G401 (cell line): Measurements from ENCODE around the gene NRP1. TPM values are rescaled to one million over a fixed set of nuclear protein-coding genes. Genes with fewer than 3 reads are reported as not detected.

ENCODE experiments used
- DNase-seq: peaks from one replicate; pipeline ENCODE4 v3.0.0-alpha.2; 2015; ENCODE audit warnings: low spot score
- in situ Hi-C: cut with HindIII; loops from 2 replicates; pipeline ENCODE4 v1.10.0; 2016; ENCODE audit warnings: low sequenced_read_pairs, mixed read lengths
- total RNA-seq: library from RNA; depleted of rRNA; stranded (reverse); fragments of >200 nt; shearing (Covaris generic); gene quantifications from 2 replicates; pipeline ENCODE4 v1.2.3, GENCODE V29; 2014

The NRP1 gene
- total RNA-seq, 1 experiment from 2014 or later, result 17.1 TPM

- in situ Hi-C loops, result no loop called here
- DNase-seq, result no peak
These were observed 85.8 kb downstream of the NRP1 start for GRCh38 chr10:33248638-33249037.

GRCh38 chr10:33247221-33247922 lies 87.1 kb downstream of the NRP1 start:
- no peak for DNase-seq
- in situ Hi-C loops, result no loop called here

DNA sequence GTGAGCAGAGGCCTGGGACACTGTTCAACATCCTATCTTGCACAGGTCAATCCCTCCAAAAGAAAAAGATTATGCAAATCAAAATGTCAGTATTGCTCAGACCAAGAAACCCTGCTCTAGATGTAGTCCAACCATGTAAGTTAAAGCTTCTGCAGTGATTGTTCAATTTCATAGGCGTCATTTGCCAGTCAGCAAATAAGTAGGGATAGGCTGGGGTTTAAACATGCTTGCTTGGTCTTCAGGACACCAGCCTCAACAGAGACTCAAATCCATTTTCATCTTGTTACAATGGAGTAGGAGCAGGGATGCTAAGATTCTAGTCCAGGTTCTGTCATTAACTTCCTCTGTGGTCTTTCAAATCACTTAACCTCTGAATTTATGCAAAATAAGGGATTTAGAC lies 89.1 kb downstream of the NRP1 start:
- in situ Hi-C loops, result no loop called here
- no peak for DNase-seq

DNA sequence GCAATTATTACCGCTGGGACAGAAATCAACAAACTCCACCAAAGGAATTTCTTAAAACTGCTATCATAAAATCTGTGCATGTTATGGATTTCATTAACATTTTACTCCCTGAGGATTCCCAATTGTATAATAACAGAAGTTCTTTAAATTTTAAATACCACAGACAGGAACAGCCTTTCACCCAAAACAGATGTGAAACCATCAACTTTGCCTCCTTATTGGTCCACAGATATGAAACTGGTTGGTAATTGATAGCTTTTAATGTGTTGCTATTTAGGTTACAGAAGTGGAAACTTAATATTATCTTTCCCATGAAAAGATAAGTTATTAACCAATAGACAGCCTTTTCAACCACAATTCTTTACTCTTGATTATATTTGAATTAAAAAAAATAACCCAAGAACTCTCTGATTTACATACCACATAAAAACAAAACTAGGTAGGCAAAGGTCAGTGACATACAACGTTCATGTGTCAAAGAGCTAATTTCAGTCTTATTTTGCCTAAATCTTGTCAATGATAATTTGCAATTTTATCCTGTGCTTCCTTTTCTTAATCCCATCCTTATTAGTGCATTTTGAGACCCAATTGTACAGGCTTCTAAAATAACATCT lies 90.0 kb downstream of the NRP1 start:
- DNase-seq, result no peak
- in situ Hi-C loops, result no loop called here

GRCh38 chr10:33243703-33244102 lies 90.8 kb downstream of the NRP1 start:
- DNase-seq, result no peak
- in situ Hi-C loops, result no loop called here

GRCh38 chr10:33242931-33243330 lies 91.5 kb downstream of the NRP1 start:
- no peak for DNase-seq
- in situ Hi-C loops, result no loop called here

DNA sequence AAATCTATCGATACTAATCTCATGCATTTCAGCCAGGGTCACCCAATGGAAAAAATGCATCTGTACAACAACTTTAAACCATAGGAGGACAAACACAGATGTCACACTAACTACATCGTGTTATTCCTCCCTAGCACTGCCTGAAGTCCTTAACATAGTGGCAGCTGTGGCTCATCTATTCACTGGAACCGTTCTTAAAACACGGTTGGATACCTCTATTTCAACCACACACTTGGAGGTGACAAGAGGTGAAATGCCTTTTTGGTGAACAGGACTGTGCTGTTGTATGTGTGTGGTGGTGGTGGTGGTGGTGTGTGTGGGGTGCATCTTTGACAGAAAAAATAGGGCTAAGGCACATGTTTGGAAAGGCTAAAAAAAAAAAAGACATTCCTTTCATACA lies 93.1 kb downstream of the NRP1 start:
- in situ Hi-C loops, result no loop called here
- no peak for DNase-seq

DNA sequence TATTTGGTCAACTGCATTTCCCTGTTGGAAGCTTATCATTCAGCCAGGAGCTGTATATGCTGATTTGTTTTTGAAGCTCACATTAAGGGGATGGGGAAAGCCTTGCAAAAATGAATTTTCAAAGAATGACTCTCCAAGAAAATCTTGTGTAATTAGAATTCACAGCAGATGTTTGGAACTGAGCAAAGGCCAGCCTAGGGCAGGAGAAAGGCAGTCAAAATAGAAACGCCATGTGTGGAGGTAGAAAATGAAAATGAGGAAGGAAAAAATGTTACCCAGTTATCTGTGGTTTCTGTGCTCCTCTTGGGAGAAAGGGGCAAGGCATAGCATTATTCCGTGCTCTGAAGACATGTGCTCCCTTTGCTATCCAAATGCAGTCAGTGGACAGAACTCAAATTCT lies 93.5 kb downstream of the NRP1 start:
- DNase-seq, result no peak
- in situ Hi-C loops, result no loop called here

GRCh38 chr10:33240258-33240657 lies 94.2 kb downstream of the NRP1 start:
- in situ Hi-C loops, result no loop called here
- no peak for DNase-seq

GRCh38 chr10:33239257-33239656 lies 95.2 kb downstream of the NRP1 start:
- no peak for DNase-seq
- in situ Hi-C loops, result no loop called here

DNA sequence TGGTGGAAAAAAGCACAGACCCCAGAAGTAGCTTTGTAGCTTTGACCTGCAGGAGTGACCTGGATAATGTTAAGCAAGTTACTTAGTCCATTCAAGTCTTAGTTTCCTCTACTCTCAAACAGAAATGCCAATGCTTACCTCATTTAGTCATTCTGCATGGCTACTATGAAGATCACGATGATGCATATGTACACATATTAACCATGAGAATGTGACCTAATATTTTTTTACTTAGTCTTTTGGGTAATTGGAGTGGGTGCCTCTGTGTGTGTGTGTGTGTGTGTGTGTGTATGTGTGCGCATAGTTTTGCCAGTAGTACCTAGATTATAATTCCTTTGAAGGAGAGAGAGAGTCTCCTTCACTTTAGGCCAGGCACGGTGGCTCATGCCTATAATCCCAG lies 95.8 kb downstream of the NRP1 start:
- no peak for DNase-seq
- in situ Hi-C loops, result no loop called here

DNA sequence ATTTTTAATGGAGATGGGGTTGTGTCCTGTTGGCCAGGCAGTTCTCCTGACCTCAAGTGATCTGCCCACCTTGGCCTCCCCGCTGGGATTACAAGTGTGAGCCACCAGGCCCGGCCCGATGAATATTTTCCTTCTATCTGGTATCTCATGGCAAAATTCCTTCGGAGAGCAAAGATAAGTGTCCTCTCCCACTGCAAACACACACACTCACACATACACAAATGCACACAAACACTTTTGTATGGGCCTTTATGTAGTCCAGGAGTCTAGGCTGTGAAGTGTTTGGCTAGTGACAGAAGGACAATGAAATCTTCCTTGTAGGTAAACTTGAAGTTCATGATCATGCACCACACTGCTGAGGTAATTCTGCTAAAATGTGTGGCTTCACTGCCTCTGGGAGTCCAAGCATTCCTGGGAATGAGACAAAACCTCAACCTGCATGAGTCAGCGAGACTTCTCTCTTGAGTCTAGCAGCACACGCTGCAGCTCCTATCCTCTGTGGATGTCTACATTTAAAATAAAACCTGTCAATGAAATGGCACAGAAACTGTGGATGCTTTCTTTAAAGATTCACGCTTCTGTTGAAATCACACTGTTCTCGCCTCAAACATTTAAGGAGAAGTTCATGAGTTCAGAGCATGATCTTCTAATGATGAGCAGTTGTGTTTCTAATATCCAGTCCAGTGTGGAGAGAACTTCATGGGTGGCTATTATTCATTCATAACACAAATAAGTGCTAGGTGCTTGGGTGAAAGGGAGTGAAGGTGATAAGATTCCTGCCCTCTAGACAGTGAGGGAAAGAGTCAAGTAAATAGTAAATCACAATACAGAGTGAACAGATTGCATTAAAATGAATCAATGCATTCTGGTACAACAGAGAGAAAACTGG lies 96.5 kb downstream of the NRP1 start:
- DNase-seq, result no peak
- in situ Hi-C loops, result no loop called here

DNA sequence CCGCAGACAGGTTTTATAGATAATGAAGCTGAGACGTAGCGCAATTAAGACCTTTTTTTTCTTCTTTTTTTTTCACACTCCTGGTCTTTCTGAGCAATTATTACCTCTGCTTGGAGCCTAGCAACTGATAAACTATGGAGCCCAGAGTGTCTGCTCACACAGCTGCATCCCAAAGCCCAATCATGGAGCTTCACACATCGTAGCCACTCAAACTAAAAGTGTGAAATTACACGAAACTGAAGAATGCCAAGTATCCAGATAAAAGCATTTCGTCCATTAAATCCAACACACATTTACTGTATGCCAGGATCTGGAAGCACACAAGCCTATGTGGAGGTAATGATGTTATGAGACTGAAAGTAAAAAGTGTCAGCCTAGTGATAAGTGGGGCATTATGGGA lies 97.6 kb downstream of the NRP1 start:
- in situ Hi-C loops, result no loop called here

DNA sequence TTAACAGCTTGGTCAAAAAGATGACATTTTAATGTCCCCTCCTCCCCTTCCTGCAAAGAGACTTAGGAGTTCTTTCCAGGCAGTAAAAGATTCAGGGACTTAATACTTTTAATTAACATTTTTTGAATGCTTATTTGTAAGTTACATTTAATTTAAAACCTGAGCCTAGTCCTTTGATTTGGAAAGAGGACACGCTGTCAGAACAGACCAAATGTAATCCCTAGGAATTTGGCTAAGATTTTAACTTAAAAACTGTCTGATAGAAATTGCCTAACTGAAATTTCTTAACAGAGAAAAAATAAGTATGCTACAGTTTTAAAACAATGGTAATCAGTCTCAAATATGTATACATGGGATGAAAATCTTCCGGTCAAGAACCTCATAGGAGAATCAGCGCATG lies 98.5 kb downstream of the NRP1 start:
- in situ Hi-C loops, result no loop called here

More for the DNA sequence above, 97.6 kb downstream of the NRP1 start:
- no peak for DNase-seq

GRCh38 chr10:33235251-33235884 lies 99.1 kb downstream of the NRP1 start:
- no peak for DNase-seq
- in situ Hi-C loops, result no loop called here

More for the DNA sequence above, 98.5 kb downstream of the NRP1 start:
- DNase-seq, result no peak

DNA sequence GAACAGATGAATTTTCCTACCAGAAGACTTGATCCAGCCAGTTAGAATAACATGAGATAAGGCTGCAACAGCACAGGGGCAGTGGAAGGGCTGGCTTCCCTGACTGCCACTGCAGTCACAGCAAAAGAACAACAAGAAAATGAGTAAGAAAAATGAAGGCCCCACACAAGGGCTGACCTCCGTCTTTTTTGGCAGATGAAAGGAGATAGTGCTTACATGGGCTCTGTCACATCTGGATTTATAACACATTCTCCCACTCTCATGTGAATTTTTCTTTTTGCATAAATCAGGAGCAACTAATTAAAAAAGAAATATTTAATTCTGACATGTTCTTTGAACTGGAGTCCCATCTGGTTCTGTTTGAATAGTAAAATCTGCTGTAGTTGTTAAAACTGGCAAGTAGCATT lies 99.6 kb downstream of the NRP1 start:
- no peak for DNase-seq
- in situ Hi-C loops, result no loop called here

DNA sequence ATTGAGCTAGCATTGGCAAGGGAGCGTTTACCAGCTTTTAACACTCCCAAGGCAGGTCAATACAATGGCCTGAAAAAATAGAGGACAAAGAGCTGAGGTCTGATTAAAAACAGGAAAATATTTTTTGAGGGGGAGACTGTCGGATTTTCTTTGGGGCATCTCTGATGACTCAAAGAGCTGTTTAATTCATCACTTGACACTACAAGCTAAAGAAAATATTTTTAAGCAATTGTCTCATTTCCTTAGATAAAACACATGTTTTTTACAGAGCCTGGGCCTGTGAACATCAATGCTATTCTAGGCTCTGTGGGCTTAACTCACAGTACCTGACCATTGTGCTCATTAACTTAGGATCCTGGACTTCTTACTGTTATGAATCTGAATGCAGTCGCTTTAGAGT lies 100.8 kb downstream of the NRP1 start:
- no peak for DNase-seq
- in situ Hi-C loops, result no loop called here

GRCh38 chr10:33233221-33233620 lies 101.2 kb downstream of the NRP1 start:
- no peak for DNase-seq
- in situ Hi-C loops, result no loop called here

GRCh38 chr10:33231621-33232350 lies 102.7 kb downstream of the NRP1 start:
- in situ Hi-C loops, result no loop called here
- DNase-seq, result no peak
